Panc1 (cell line): ENCODE measurements around the gene CHCHD3.

Experiments used
- CTCF ChIP-seq: fragments of 450-650 bp; IDR thresholded peaks from 2 replicates; pipeline ENCODE4 v1.5.1; 2017; ENCODE audit warnings: mild to moderate bottlenecking
- POLR2AphosphoS5 ChIP-seq: IDR thresholded peaks from 2 replicates; pipeline ENCODE4 v1.6.1; 2012; ENCODE audit warnings: mild to moderate bottlenecking, low read depth, low read length, moderate library complexity
- REST ChIP-seq, 2 experiments: IDR thresholded peaks; 2 replicates each; pipeline ENCODE4 v1.6.1; 2011 to 2012; ENCODE audit warnings: low read depth in 2 of 2, control low read depth in 1 of 2, low read length in 1 of 2, mild to moderate bottlenecking in 1 of 2, moderate library complexity in 1 of 2; ENCODE audit not compliant: insufficient read depth in 1 of 2
- SIN3A ChIP-seq: IDR thresholded peaks from 2 replicates; pipeline ENCODE4 v1.6.1; 2012; ENCODE audit warnings: low read depth, mild to moderate bottlenecking, low read length, moderate library complexity, borderline replicate concordance; ENCODE audit not compliant: insufficient read depth
- TCF7L2 ChIP-seq: IDR thresholded peaks from 2 replicates; pipeline ENCODE4 v1.6.1; 2011; ENCODE audit warnings: mild to moderate bottlenecking, low read depth, low read length, inconsistent platforms

GRCh38 chr7:132757783-132758182, 324.1 kb downstream of the CHCHD3 start:
- TF ChIP-seq REST (IDR thresholded peaks at IDR 0.05; ENCODE audit: insufficient read depth in 1 of 2, low read depth in 2 of 2, low read length in 1 of 2) (no peak), CTCF (no peak), POLR2AphosphoS5 (no peak), TCF7L2 (no peak), SIN3A (no peak)
